ENCODE data around the gene TTLL7.

GRCh38 chr1:84001501-84001900 lies 2.6 kb upstream of the TTLL7 start:
- TF ChIP-seq EP300 (IDR thresholded peaks at IDR 0.05) (no peak), POLR2A (IDR thresholded peaks at IDR 0.05) (no peak)

Data from ovary (tissue), 1 donor.